ENCODE results near the gene PEDS1.

DNA sequence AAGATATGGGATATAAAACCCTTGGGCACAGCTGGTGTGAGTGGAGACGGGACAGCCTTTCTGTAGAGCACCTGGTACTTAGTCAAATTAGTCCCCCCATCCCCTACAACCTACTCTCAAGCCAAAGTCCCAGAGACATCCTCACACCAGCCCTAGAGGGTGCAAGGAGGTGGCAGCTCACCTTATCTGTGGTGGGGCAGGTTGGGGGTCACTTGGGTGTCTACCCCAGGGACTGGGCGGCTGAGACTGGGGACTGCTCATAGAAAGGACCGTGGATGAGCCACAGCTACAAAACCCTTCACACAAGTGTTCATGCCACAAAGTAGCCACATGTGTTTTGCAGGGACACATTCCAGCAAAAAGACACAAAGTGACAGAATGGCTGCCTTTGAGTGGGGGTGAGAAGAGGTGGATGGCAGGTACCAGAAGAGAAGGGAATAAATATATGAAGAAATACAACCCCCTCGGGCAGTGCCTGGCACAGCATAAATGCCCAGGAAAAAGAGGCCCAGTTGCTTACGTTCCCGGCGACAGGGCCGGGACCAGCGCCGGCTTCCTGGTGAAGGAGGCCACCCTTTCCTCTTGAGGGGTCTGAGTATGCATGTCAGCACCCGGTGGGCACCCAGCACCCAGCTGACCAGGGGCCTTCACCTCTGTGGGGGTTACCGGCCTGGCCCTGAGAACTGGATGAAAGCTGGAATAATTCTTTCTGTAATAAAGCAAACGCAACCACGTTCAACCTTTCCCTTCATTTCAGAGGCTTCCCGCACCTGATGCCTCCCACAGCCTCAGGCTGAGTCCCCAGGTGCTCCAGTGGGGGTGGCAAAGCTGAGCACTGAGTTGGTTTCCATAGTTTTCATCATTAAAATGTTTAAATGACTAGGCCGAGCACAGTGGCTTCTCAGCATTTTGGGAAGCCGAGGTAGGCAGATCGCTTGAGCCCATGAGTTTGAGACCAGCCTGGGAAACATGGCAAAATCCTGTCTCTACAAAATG is 22.7 kb upstream of the PEDS1 start:
- no peak for TF ChIP-seq EZH2 (IDR thresholded peaks at IDR 0.05; ENCODE audit: borderline replicate concordance, low read length)
- TF ChIP-seq, protein P1, sequence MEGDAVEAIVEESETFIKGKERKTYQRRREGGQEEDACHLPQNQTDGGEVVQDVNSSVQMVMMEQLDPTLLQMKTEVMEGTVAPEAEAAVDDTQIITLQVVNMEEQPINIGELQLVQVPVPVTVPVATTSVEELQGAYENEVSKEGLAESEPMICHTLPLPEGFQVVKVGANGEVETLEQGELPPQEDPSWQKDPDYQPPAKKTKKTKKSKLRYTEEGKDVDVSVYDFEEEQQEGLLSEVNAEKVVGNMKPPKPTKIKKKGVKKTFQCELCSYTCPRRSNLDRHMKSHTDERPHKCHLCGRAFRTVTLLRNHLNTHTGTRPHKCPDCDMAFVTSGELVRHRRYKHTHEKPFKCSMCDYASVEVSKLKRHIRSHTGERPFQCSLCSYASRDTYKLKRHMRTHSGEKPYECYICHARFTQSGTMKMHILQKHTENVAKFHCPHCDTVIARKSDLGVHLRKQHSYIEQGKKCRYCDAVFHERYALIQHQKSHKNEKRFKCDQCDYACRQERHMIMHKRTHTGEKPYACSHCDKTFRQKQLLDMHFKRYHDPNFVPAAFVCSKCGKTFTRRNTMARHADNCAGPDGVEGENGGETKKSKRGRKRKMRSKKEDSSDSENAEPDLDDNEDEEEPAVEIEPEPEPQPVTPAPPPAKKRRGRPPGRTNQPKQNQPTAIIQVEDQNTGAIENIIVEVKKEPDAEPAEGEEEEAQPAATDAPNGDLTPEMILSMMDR (IDR thresholded peaks at IDR 0.05; ENCODE audit: low read length) = no peak

All from OCI-LY1 (cell line).